ENCODE measurements around the gene SNRPA1. TPM values are rescaled to one million over a fixed set of nuclear protein-coding genes. Genes with fewer than 3 reads are reported as not detected.

SNRPA1 gene
- total and polyA plus RNA-seq, 2 experiments from 2014 or later = 36.6 to 131 TPM

- Histone ChIP-seq H3K27me3 (peaks cover 5% of the 10 kb centered on the region), H3K27ac (no peak overlapping the region), H3K4me3 (no peak overlapping the region), H3K9me3 (ENCODE audit: low read depth) (no peaks in the 10 kb centered on the region), H3K4me1 (ENCODE audit: low read depth) (no peaks in the 10 kb centered on the region), H3K36me3 (no peaks in the 10 kb centered on the region)
- no peak for DNase-seq (ENCODE audit: low read depth in 1 of 2, low spot score in 1 of 2)
- TF ChIP-seq CTCF (IDR thresholded peaks at IDR 0.05; ENCODE audit: low read depth, low read length) = no peak
Observed at GRCh38 chr15:101317336-101317872, 22.4 kb upstream of the SNRPA1 start.

- Histone ChIP-seq H3K4me3 (no peak overlapping the region), H3K27ac (no peak overlapping the region), H3K4me1 (ENCODE audit: low read depth) (no peaks in the 10 kb centered on the region), H3K27me3 (peaks cover 5% of the 10 kb centered on the region), H3K36me3 (no peaks in the 10 kb centered on the region), H3K9me3 (ENCODE audit: low read depth) (no peaks in the 10 kb centered on the region)
- no peak for TF ChIP-seq CTCF (IDR thresholded peaks at IDR 0.05; ENCODE audit: low read depth, low read length)
- no peak for DNase-seq (ENCODE audit: low read depth in 1 of 2, low spot score in 1 of 2)
Observed at GRCh38 chr15:101316529-101316928, 21.5 kb upstream of the SNRPA1 start.

- Histone ChIP-seq H3K9me3 (ENCODE audit: low read depth) (no peaks in the 10 kb centered on the region), H3K4me3 (no peak overlapping the region), H3K4me1 (ENCODE audit: low read depth) (no peaks in the 10 kb centered on the region), H3K36me3 (no peaks in the 10 kb centered on the region), H3K27ac (no peak overlapping the region), H3K27me3 (peaks cover 5% of the 10 kb centered on the region)
- no peak for TF ChIP-seq CTCF (IDR thresholded peaks at IDR 0.05; ENCODE audit: low read depth, low read length)
- no peak for DNase-seq (ENCODE audit: low read depth in 1 of 2, low spot score in 1 of 2)
Observed at GRCh38 chr15:101315736-101316135, 20.7 kb upstream of the SNRPA1 start.

GRCh38 chr15:101314336-101315125 lies 19.5 kb upstream of the SNRPA1 start:
- TF ChIP-seq CTCF (IDR thresholded peaks at IDR 0.05; ENCODE audit: low read depth, low read length) = no peak
- no peak overlapping the region for H3K4me3 ChIP-seq
- H3K4me1 ChIP-seq (ENCODE audit: low read depth) = no peaks in the 10 kb centered on the region
- DNase-seq (ENCODE audit: low read depth in 1 of 2, low spot score in 1 of 2) = no peak
- peaks cover 2% of the 10 kb centered on the region for H3K27me3 ChIP-seq
- no peak overlapping the region for H3K27ac ChIP-seq
- H3K36me3 ChIP-seq = no peaks in the 10 kb centered on the region
- no peaks in the 10 kb centered on the region for H3K9me3 ChIP-seq (ENCODE audit: low read depth)

- Histone ChIP-seq H3K27me3 (no peaks in the 10 kb centered on the region), H3K27ac (no peak overlapping the region)
- DNase-seq (ENCODE audit: low read depth in 1 of 2, low spot score in 1 of 2) = no peak
Observed at GRCh38 chr15:101313041-101313761, 18.2 kb upstream of the SNRPA1 start.

More at GRCh38 chr15:101313041-101313761, 18.2 kb upstream of the SNRPA1 start:
- Histone ChIP-seq H3K36me3 (no peaks in the 10 kb centered on the region), H3K4me1 (ENCODE audit: low read depth) (no peaks in the 10 kb centered on the region), H3K4me3 (no peak overlapping the region), H3K9me3 (ENCODE audit: low read depth) (no peaks in the 10 kb centered on the region)
- TF ChIP-seq CTCF (IDR thresholded peaks at IDR 0.05; ENCODE audit: low read depth, low read length) = no peak
